ENCODE data around the gene VAPA. TPM values are rescaled to one million over a fixed set of nuclear protein-coding genes. Genes with fewer than 3 reads are reported as not detected.

Gene VAPA
- total RNA-seq, 1 donor from 2014 or later, result 130 TPM

- no peak overlapping the region for H3K27ac Mint-ChIP-seq
- no peaks in the 10 kb centered on the region for H3K9me3 Mint-ChIP-seq
- H3K4me3 Mint-ChIP-seq, result no peak overlapping the region
- no peak for DNase-seq (ENCODE audit: low spot score in 2 of 2, unreplicated experiment in 2 of 2)
- H3K36me3 Mint-ChIP-seq, result peaks cover 22% of the 10 kb centered on the region
- H3K27me3 Mint-ChIP-seq (ENCODE audit: low read depth), result no peaks in the 10 kb centered on the region
- H3K4me1 Mint-ChIP-seq, result peaks cover 5% of the 10 kb centered on the region
- TF ChIP-seq, protein P1, sequence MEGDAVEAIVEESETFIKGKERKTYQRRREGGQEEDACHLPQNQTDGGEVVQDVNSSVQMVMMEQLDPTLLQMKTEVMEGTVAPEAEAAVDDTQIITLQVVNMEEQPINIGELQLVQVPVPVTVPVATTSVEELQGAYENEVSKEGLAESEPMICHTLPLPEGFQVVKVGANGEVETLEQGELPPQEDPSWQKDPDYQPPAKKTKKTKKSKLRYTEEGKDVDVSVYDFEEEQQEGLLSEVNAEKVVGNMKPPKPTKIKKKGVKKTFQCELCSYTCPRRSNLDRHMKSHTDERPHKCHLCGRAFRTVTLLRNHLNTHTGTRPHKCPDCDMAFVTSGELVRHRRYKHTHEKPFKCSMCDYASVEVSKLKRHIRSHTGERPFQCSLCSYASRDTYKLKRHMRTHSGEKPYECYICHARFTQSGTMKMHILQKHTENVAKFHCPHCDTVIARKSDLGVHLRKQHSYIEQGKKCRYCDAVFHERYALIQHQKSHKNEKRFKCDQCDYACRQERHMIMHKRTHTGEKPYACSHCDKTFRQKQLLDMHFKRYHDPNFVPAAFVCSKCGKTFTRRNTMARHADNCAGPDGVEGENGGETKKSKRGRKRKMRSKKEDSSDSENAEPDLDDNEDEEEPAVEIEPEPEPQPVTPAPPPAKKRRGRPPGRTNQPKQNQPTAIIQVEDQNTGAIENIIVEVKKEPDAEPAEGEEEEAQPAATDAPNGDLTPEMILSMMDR (IDR thresholded peaks at IDR 0.05; ENCODE audit: unreplicated experiment), result no peak
Measured at GRCh38 chr18:9952633-9953416, 39.0 kb downstream of the VAPA start.

DNA sequence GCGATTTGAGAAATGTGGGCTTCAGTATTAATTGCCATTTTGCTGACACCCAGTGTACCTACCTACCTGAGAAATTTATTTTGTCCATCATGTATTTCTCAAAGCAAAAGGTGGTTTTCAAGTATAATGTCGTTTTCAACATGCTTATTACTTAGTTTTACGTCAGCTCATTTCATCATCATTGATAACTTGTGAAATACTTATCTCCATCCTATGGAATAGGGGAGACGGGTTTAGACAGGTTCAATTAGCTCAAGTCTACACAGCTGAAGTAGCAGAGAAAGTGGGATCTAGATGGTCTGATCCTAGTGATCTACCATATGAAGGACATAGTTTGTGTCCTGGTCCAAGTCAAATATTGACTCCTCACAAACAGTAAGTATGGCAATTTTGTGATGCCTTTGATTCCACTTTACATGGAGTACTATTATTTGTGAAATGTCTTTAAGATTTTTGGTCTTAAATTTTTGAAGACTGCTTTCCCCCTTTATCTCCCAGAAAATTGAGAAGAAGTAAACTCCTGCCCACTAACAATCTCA is 45.1 kb downstream of the VAPA start:
- Mint-ChIP-seq H3K36me3 (peaks cover 5% of the 10 kb centered on the region), H3K4me1 (peaks cover 3% of the 10 kb centered on the region), H3K27ac (no peak overlapping the region), H3K4me3 (no peak overlapping the region), H3K27me3 (ENCODE audit: low read depth) (no peaks in the 10 kb centered on the region), H3K9me3 (no peaks in the 10 kb centered on the region)
- no peak for DNase-seq (ENCODE audit: low spot score in 2 of 2, unreplicated experiment in 2 of 2)
- TF ChIP-seq, protein P1 (IDR thresholded peaks at IDR 0.05; ENCODE audit: unreplicated experiment), result no peak

DNA sequence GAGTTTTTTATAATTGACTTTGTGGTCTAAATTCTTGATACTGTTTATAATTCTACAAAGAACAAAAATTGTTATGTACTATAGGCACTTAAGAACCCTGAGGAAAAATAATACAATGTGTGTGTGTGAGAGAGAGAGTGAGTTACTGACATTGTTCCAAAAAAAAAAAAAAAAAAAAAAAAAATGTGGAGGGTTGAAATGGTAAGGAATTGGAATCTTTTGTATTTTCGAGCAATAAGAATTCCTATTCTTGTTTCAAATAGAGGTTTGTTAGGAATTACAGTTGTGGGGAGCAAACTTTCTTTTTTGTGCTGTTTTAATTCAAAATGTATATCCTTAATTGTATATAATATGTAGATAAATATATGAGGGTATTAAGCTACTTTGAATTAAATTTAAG is 45.7 kb downstream of the VAPA start:
- no peak overlapping the region for H3K4me3 Mint-ChIP-seq
- DNase-seq (ENCODE audit: low spot score in 2 of 2, unreplicated experiment in 2 of 2), result no peak
- H3K9me3 Mint-ChIP-seq, result no peaks in the 10 kb centered on the region
- no peaks in the 10 kb centered on the region for H3K4me1 Mint-ChIP-seq
- no peak overlapping the region for H3K27ac Mint-ChIP-seq
- H3K36me3 Mint-ChIP-seq, result peaks cover 1% of the 10 kb centered on the region
- no peaks in the 10 kb centered on the region for H3K27me3 Mint-ChIP-seq (ENCODE audit: low read depth)
- TF ChIP-seq, protein P1 (IDR thresholded peaks at IDR 0.05; ENCODE audit: unreplicated experiment), result no peak

- Mint-ChIP-seq H3K9me3 (no peaks in the 10 kb centered on the region), H3K27me3 (ENCODE audit: low read depth) (no peaks in the 10 kb centered on the region), H3K27ac (no peak overlapping the region), H3K4me1 (no peaks in the 10 kb centered on the region), H3K4me3 (no peak overlapping the region), H3K36me3 (peaks cover 1% of the 10 kb centered on the region)
- no peak for DNase-seq (ENCODE audit: low spot score in 2 of 2, unreplicated experiment in 2 of 2)
- TF ChIP-seq, protein P1 (IDR thresholded peaks at IDR 0.05; ENCODE audit: unreplicated experiment), result no peak
Measured at GRCh38 chr18:9960258-9960904, 46.6 kb downstream of the VAPA start.

DNA sequence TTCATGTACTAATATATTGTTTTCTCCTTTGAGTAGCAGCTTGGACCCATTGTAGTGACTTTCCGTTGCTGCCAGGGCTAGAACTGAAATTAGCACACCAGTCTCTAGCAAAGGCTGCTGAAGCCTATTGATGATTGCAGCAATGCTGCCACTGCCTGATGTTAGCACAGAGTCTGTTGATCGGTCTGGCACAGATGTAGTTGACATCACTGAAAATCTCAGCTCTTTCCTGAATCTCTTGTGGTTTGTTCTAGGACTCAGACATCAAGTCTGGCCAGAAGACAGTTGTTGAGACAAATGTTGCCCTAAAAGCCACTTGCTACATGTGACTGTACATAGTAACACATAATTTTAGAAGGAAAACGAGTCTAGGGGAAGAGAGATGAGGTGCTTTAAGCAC is 47.2 kb downstream of the VAPA start:
- no peak overlapping the region for H3K27ac Mint-ChIP-seq
- no peak overlapping the region for H3K4me3 Mint-ChIP-seq
- H3K4me1 Mint-ChIP-seq, result peaks cover 5% of the 10 kb centered on the region
- H3K27me3 Mint-ChIP-seq (ENCODE audit: low read depth), result no peaks in the 10 kb centered on the region
- no peaks in the 10 kb centered on the region for H3K9me3 Mint-ChIP-seq
- TF ChIP-seq, protein P1 (IDR thresholded peaks at IDR 0.05; ENCODE audit: unreplicated experiment), result no peak
- H3K36me3 Mint-ChIP-seq, result no peaks in the 10 kb centered on the region
- no peak for DNase-seq (ENCODE audit: low spot score in 2 of 2, unreplicated experiment in 2 of 2)

Measured in mesothelial cell of epicardium (in vitro differentiated cells).